SU-DHL-6 (cell line): ENCODE results near the gene KLHDC8B.

Experiments used
- H2AFZ ChIP-seq: fragments of 200-600 bp; sonication (generic); 2 replicates; pipeline ENCODE4 v1.6.1; 2014; ENCODE audit warnings: low read depth, mild to moderate bottlenecking, moderate library complexity, mixed read lengths, antibody characterized with exemption, low read length; ENCODE audit not compliant: severe bottlenecking
- H3F3A ChIP-seq: fragments of 200-600 bp; shearing (Covaris generic); 2 replicates; pipeline ENCODE4 v1.6.0; 2016; ENCODE audit warnings: antibody characterized with exemption, mild to moderate bottlenecking; ENCODE audit not compliant: insufficient read depth
- H3K27ac ChIP-seq: fragments of 200-600 bp; sonication (generic); 2 replicates; pipeline ENCODE4 v1.5.1; 2016; ENCODE audit warnings: low read depth, mild to moderate bottlenecking, low read length, moderate library complexity, mixed read lengths
- H3K27me3 ChIP-seq: fragments of 200-600 bp; sonication (generic), shearing (Covaris generic); 2 replicates; pipeline ENCODE4 v1.6.0; 2014; ENCODE audit warnings: mild to moderate bottlenecking, low read length
- H3K36me3 ChIP-seq: fragments of 200-600 bp; sonication (generic); 2 replicates; pipeline ENCODE4 v1.6.1; 2014; ENCODE audit warnings: mild to moderate bottlenecking, low read length, mixed read lengths
- H3K4me2 ChIP-seq: fragments of 300-600, 200-600 bp; shearing (Covaris generic), sonication (generic); 2 replicates; pipeline ENCODE4 v1.6.0; 2014; ENCODE audit warnings: low read length, low read depth, mild to moderate bottlenecking; ENCODE audit not compliant: poor library complexity, severe bottlenecking
- H3K4me3 ChIP-seq: fragments of 200-600 bp; sonication (generic); 2 replicates; pipeline ENCODE4 v1.5.1; 2014; ENCODE audit warnings: antibody characterized with exemption, low read length, mild to moderate bottlenecking, mixed read lengths; ENCODE audit not compliant: insufficient read depth, poor library complexity, severe bottlenecking
- H3K79me2 ChIP-seq: fragments of 200-600 bp; sonication (generic); 2 replicates; pipeline ENCODE4 v1.6.1; 2014; ENCODE audit warnings: mild to moderate bottlenecking, low read length, moderate library complexity; ENCODE audit not compliant: insufficient read depth
- H3K9ac ChIP-seq: fragments of 200-600 bp; sonication (generic); 2 replicates; pipeline ENCODE4 v1.7.0; 2014; ENCODE audit warnings: mild to moderate bottlenecking, low read length
- H3K9me2 ChIP-seq: fragments of 200-600 bp; sonication (generic); replicated peaks from 2 replicates; pipeline ENCODE4 v1.6.1; 2014; ENCODE audit warnings: low read length; ENCODE audit not compliant: insufficient read depth
- H3K9me3 ChIP-seq: fragments of 200-600 bp; sonication (generic); 2 replicates; pipeline ENCODE4 v1.6.1; 2014; ENCODE audit warnings: low read length, mixed read lengths; ENCODE audit not compliant: insufficient read depth
- H4K20me1 ChIP-seq: fragments of 200-600 bp; sonication (generic); 2 replicates; pipeline ENCODE4 v1.6.1; 2014; ENCODE audit warnings: low read depth, mild to moderate bottlenecking, antibody characterized with exemption, low read length, moderate library complexity, mixed read lengths
- EZH2phosphoT487 ChIP-seq: fragments of 200-600 bp; sonication (generic), shearing (Covaris generic); conservative IDR thresholded peaks from 2 replicates; pipeline ENCODE4 v1.6.1; 2018; ENCODE audit warnings: mild to moderate bottlenecking, antibody characterized with exemption, low read length, moderate library complexity, mixed read lengths
- TF ChIP-seq, protein P1 (sequence below): fragments of 200-600 bp; sonication (generic); IDR thresholded peaks from one replicate; pipeline ENCODE4 v1.5.1; 2017; ENCODE audit warnings: antibody characterized with exemption, mild to moderate bottlenecking, low read length, moderate library complexity; ENCODE audit not compliant: insufficient read depth, poor library complexity, severe bottlenecking

The KLHDC8B gene

DNA sequence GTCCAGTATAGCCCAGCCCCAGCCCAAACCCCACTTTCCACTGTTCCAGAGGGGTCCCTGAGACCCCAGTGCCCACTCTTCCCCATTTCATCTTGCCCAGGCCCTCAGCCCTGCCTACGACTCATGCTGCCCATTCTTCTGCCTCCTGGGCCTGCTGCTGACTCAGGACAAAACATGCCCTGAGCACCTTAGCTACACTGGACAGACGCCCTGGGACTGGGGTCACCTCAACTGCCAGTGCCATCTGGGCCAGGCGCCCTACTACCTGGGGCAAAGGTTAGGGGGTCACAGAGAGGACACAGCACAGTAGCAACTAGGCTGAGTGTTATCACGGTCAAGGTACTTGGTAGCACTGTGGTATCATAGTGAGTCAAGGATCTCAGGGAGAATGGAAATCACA lies 35.9 kb upstream of the KLHDC8B start:
- Histone ChIP-seq H3K79me2 (no peaks in the 10 kb centered on the region), H4K20me1 (no peaks in the 10 kb centered on the region), H3K27ac (no peak overlapping the region), H3F3A (no peaks in the 10 kb centered on the region), H3K27me3 (no peaks in the 10 kb centered on the region), H3K9ac (no peak overlapping the region), H3K9me3 (no peaks in the 10 kb centered on the region), H3K9me2 (no peaks in the 10 kb centered on the region), H3K36me3 (no peaks in the 10 kb centered on the region), H3K4me2 (no peak overlapping the region), H2AFZ (no peak overlapping the region), H3K4me3 (no peak overlapping the region)
- no peak for TF ChIP-seq EZH2phosphoT487
- TF ChIP-seq, protein P1, sequence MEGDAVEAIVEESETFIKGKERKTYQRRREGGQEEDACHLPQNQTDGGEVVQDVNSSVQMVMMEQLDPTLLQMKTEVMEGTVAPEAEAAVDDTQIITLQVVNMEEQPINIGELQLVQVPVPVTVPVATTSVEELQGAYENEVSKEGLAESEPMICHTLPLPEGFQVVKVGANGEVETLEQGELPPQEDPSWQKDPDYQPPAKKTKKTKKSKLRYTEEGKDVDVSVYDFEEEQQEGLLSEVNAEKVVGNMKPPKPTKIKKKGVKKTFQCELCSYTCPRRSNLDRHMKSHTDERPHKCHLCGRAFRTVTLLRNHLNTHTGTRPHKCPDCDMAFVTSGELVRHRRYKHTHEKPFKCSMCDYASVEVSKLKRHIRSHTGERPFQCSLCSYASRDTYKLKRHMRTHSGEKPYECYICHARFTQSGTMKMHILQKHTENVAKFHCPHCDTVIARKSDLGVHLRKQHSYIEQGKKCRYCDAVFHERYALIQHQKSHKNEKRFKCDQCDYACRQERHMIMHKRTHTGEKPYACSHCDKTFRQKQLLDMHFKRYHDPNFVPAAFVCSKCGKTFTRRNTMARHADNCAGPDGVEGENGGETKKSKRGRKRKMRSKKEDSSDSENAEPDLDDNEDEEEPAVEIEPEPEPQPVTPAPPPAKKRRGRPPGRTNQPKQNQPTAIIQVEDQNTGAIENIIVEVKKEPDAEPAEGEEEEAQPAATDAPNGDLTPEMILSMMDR = no peak

GRCh38 chr3:49140080-49140479 lies 31.3 kb upstream of the KLHDC8B start:
- Histone ChIP-seq H3K27ac (no peak overlapping the region), H3K9ac (no peak overlapping the region), H2AFZ (no peak overlapping the region), H3K4me3 (no peak overlapping the region), H3K9me3 (no peaks in the 10 kb centered on the region), H3K36me3 (no peaks in the 10 kb centered on the region), H3K4me2 (no peak overlapping the region), H3K27me3 (no peaks in the 10 kb centered on the region), H4K20me1 (no peaks in the 10 kb centered on the region), H3K79me2 (no peaks in the 10 kb centered on the region), H3F3A (no peaks in the 10 kb centered on the region), H3K9me2 (no peaks in the 10 kb centered on the region)
- TF ChIP-seq, protein P1 = no peak
- TF ChIP-seq EZH2phosphoT487 = no peak

DNA sequence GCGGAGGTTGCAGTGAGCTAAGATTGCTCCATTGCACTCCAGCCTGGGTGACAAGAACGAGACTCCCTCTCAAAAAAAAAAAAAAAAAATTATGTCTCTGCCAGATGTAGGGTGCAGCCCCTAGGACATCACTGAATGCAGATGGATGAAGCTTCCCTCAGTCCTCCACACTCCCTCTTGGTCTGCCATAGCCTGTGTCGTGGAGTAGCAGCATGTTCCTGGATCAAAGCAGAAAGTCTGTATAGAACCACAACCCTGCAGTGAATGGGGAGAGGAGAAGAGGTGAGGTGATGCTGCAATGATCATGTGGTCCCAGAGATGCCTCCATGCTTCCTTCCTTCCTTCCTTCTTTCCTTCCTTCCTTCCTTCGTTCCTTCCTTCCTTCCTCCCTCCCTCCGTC lies 23.2 kb upstream of the KLHDC8B start:
- H4K20me1 ChIP-seq = no peaks in the 10 kb centered on the region
- no peak overlapping the region for H3K4me3 ChIP-seq
- no peaks in the 10 kb centered on the region for H3K79me2 ChIP-seq
- H2AFZ ChIP-seq = no peak overlapping the region
- H3K27me3 ChIP-seq = no peaks in the 10 kb centered on the region
- H3K9ac ChIP-seq = no peak overlapping the region
- H3K4me2 ChIP-seq = no peak overlapping the region
- H3K9me3 ChIP-seq = no peaks in the 10 kb centered on the region
- no peaks in the 10 kb centered on the region for H3K9me2 ChIP-seq
- no peaks in the 10 kb centered on the region for H3K36me3 ChIP-seq
- no peaks in the 10 kb centered on the region for H3F3A ChIP-seq
- TF ChIP-seq, protein P1 = no peak
- TF ChIP-seq EZH2phosphoT487 = no peak
- no peak overlapping the region for H3K27ac ChIP-seq
